Central memory CD4-positive, alpha-beta T cell (primary cell): ENCODE results near the gene LEO1.
A peak's percentile ranks its signal among the peaks of the same experiment; 100 is the strongest.
"Not testable (repeated sequence)": the region's sequence is repeated elsewhere in the genome, so short reads cannot be mapped to it uniquely, and the experiment has no call there.

Source experiments
- DNase-seq: peaks from one replicate; pipeline ENCODE4 v3.0.0; 2022

Gene LEO1

GRCh38 chr15:52003089-52003488, 31.5 kb upstream of the LEO1 start:
- not testable (repeated sequence) for DNase-seq

- DNase-seq, result no peak
Observed at GRCh38 chr15:52002351-52002750, 30.8 kb upstream of the LEO1 start.

DNA sequence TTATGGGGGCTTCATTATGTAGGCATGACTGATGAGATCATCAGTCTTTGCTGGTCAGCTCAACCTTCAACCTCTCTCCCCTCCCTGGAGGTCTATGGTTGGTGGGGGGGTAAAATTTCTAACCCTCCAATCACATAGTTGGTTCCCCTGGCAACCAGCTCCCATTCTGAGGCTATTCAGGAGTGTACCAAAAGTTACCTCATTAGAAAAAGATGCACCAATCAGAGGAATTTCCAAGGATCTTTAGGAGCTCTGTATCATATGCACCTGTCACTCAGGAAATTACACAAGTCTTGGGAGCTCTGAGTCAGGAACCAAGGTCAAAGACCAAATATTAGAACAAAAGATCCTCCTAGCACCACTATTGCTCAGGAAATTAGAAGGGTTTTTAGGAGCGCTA, 21.4 kb upstream of the LEO1 start:
- DNase-seq, result no peak

- DNase-seq, result no peak
Observed at GRCh38 chr15:51991141-51991540, 19.6 kb upstream of the LEO1 start.

DNA sequence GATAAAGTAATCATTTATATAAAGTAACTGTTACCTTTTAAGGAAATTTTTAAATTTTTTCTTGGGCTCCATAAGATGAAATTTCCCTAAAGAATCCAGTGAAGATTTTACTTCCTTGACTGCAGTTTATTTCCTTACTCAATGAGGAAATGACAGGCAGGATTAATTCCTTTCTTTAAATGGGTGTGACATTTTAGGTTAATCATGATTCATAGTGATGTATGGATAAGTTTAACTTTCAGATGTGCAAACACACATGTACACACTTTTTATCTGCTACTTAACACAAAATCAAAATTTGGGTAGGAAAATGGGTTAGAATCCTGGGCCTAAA, 11.2 kb upstream of the LEO1 start:
- no peak for DNase-seq

- peak; percentile 60 for DNase-seq
Observed at GRCh38 chr15:51982013-51982769, 10.6 kb upstream of the LEO1 start.

- no peak for DNase-seq
Observed at GRCh38 chr15:51973775-51974174, 2.2 kb upstream of the LEO1 start.

DNA sequence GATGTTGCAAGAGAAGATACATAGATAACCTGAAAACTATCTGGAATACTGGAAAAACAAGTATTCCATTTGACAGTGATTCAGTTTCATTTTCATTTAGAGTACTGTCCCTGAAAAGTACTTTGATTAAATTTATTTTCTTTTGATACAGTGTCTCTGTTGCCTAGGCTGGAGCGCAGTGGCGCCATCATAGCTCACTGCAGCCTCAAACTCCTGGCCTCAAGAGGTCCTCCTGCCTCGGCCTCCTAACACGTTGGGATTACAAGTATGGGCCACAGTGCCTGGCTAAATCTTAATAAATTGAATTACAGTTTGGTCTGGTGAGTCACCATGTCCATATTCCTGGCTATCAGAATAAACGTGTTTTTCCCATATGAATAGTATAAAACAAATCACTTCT, 1.6 kb upstream of the LEO1 start:
- DNase-seq, result no peak

- no peak for DNase-seq
Observed at GRCh38 chr15:51971032-51971374, 575 bp downstream of the LEO1 start.

DNA sequence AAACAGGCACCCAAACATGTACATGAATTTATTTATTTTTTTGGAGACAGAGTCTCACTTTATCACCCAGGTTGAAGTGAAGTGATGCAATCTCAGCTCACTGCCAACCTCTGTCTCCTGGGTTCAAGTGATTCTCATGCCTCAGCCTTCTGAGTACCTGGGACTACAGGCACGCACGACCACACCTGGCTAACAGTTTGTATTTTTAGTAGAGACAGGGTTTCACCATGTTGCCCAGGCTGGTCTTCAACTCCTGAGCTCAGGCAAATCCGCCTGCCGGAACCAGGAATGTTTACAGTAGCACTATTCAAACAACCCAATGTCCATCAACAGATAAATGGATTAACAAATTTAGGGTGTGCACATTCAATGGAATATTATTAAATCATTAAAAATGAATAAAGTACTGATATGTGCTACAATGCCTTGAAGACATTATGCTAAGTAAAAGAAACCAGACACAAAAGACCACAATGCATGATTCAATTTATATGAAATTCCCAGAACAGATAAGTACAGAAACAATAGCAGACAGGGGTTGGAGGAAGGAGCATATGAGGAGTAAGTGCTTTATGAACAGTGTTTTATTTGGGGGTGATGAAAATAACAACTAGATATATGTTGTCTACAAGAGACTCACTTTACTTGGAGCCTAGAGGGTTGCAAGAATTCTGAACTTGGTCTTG, 1.3 kb downstream of the LEO1 start:
- DNase-seq, result no peak

- no peak for DNase-seq
Observed at GRCh38 chr15:51969728-51970127, 1.9 kb downstream of the LEO1 start.

DNA sequence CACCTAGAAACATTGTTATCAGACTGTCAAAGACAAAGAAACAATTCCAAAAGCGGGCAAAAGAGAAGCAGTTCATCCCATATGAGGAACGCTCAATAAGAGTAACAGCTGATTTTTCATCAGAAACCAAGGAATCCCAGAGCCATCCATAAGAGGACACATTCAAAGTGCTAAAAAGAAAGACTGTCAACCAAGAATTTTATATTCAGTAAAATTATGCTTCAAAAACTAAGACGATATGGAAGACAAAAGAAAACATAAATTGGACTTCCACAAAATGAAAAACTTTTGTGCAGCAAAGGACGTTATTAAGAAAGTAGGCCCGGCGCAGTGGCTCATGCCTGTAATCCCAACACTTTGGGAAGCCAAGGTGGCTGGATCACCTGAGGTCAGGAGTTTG, 4.0 kb downstream of the LEO1 start:
- no peak for DNase-seq

- DNase-seq, result no peak
Observed at GRCh38 chr15:51966192-51966591, 5.4 kb downstream of the LEO1 start.

GRCh38 chr15:51965691-51966090, 5.9 kb downstream of the LEO1 start:
- DNase-seq, result no peak

GRCh38 chr15:51955504-51955903, 16.1 kb downstream of the LEO1 start:
- no peak for DNase-seq

DNA sequence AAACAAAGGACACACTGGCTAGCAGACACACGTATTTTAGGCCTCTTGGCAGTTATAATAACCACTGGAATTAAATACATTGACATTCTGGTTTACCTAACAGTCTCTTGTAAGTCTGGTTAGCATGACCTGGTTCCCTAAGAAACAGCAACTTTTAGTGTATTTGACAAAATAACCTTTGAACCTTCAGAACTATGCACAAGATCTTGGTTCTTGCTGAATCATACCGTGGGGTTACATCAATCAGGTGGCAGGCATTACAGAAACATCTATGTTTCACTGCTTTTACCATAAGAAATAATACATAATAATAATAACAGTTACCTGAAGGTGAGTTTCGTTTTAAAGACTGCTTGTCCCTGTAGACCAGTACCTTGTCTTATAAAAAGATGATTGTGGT, 18.8 kb downstream of the LEO1 start:
- no peak for DNase-seq

- no peak for DNase-seq
Observed at GRCh38 chr15:51947124-51947523, 24.5 kb downstream of the LEO1 start.

DNA sequence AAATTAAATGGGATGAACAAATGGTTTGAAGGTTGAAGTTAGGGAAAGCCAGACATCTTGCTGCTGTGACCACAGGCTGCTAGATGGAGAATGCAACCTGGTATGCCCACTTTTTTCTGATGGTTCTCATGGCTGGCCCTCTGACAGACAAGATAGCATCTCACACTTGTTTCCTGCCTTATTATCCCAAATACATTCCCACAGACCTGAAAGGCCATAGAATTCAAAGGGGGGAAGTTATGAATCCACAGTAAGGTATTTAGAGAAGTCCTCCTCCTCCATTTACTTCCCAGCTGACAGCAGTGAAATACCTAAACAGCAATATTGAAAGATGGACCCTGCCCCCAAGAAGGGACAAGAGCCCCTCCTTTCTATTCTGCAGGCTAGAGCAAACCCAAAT, 32.4 kb downstream of the LEO1 start:
- DNase-seq, result no peak

GRCh38 chr15:51938286-51938685, 33.3 kb downstream of the LEO1 start:
- no peak for DNase-seq

- DNase-seq, result no peak
Observed at GRCh38 chr15:51936105-51936478, 35.5 kb downstream of the LEO1 start.

DNA sequence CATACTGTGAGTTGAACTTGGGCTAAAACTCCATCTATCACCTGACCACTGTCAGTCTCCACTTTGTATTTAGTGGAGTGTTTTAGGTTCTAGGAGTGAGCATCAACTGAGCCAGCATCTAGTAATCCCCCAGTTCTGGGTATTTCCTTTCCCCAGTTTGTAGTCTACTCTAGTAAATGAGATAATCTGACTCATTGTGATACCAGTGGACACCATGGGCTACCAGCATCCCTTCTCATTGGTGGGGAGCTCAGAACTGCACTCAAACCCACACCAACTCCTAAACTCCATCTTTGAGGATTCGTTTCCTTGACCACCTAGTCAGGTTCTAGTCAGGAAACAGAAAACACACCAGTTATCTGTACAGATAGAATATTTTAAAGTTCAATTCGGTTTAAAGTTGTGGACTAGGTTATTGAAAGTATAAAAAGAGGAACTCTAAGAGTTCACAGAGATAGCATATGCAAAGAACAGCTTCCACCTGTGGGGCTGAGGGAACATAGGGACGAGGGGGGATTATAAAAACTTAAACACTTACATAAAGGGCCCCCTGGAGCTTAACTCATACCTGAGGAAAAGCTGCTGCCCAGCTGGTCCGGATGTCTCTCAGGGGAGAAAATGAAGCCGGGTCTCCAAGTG, 36.0 kb downstream of the LEO1 start:
- DNase-seq, result no peak

DNA sequence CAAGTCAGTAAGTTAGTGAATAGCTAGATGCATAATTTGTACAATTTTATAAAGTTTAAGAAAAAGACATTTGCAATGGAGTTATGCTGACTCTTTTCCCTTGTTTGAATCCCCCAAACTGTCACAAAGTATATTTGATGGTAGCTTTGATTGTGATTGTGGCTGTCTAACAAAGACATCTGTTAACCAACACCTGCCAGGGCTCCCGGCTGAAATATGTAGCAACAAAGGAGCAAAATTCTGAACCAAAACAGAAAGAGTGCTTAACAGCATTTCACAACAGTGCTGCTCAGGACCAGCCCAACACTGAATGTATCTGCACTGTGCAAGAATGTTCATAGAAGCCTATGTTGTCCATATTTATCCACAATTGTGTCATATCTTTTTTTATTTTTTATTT, 39.4 kb downstream of the LEO1 start:
- no peak for DNase-seq

DNA sequence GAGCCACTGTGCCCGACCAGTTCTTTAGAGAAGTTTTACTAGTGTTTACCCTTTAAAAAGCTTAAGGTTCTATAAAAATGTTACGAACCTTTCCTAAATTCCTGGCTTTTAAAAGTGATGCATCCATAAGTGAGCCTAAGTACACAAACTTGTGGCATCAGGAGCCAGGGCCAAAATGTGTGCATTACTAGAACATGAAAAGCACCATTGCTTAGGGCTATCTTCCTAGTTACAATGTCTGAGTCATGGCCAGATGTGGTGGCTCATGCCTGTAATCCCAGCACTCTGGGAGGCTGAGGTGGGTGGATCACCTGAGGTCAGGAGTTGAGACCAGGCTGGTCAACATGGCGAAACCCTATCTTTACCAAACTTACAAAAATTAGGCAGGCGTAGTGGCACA, 39.9 kb downstream of the LEO1 start:
- DNase-seq, result no peak

DNA sequence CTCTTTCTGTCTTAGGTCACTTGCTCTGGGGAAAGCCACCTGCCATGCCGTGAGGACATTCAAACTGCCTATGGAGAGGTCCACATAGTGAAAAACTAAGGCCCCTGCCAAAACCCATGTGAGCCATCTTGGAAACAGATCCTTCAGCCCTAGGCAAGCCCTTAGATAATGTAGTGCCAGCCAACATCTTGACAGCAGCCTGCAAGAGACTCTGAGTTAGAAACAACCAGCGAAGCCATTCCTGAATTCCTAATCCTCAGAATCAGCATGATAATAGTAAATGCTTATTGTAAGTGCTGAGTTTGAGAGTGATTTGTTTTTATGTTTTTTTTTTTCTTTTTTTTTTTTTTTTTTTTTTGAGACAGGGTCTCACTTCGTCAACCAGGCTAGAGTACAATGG, 40.6 kb downstream of the LEO1 start:
- no peak for DNase-seq

- no peak for DNase-seq
Observed at GRCh38 chr15:51926809-51927208, 44.8 kb downstream of the LEO1 start.
